ENCODE data around the gene PRUNE2.

Gene PRUNE2

DNA sequence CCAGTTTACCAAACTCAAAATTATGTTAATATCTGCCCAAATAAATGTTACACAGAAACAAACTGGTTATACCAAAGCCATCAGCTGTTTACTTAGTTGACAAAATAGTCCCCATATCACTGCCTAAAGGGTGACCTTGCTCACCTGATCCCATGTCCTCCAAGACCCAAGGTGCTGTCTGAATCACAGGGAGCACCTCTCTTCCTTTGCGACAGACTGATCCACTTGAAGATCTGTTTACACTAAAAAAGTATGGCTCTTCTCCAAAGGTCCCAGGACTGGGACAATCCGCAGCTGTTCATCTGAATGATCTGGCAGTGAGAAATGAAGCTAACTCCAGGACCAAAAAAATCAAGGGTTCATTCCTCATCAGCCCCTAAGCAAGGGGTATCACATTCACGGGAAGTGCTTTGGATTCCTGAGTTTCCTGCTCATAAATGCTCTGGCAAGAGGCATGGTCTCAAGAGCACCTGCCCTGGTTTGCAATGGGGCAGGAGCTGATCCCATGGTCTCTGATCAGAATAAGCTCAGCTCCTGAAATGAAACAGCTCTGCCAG is 5.0 kb downstream of the PRUNE2 start:
- FAIRE-seq (no peak), DNase-seq (ENCODE audit: insufficient read length, low spot score) (no peak)

DNA sequence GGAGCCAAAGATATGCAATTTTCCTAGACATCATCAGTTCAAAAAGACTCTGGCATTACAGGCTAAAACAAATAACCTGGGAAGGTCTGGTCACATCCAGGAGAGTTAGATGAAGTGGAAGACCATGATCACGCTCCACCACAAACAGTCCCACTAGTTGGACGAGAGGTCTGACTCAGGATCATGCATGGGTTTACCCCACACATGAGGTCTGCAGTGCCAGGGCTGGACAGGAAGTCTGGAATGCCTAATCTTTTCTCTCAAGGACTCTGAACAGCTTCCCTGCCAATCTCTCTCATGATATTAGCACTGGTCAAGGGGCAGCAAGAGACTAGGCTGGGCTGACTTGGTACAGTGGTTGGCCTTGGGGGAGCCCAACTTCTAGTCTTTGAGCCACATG is 7.1 kb downstream of the PRUNE2 start:
- DNase-seq (ENCODE audit: insufficient read length, low spot score) = no peak
- no peak for FAIRE-seq

DNA sequence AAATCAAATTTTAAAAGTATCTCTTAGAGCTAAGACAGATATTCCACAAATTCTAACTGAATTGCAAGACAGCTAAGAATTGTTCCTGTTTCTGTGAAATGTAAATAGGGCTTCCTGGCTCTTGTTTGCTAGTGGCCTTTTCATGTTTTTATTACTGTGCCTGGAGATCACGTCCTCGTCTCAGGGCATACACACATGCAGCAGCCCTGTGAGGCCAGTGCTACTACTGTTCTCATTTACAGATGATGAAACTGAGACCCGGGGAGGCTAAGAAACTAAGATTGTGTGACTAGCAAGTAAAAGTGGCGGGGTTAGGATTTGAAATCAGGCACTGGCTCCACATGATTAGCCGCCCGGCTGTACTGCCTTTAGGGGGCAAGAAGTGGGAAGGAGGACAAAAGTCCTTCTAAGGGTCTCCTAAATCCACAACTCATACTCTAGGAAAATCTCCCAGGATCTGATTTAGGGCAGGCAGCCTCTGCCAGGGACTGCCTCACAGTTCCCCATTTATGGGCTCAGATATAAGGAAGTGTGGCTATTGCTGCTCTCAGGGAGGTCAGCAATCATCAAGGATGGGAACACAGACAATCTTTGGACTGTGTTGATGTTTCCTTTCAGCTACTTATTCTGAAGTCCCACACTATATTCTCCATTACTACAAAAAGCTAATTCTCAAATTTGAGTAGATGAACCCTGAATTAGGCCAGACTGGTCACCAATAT is 7.9 kb downstream of the PRUNE2 start:
- FAIRE-seq (no peak), DNase-seq (ENCODE audit: insufficient read length, low spot score) (no peak)

DNA sequence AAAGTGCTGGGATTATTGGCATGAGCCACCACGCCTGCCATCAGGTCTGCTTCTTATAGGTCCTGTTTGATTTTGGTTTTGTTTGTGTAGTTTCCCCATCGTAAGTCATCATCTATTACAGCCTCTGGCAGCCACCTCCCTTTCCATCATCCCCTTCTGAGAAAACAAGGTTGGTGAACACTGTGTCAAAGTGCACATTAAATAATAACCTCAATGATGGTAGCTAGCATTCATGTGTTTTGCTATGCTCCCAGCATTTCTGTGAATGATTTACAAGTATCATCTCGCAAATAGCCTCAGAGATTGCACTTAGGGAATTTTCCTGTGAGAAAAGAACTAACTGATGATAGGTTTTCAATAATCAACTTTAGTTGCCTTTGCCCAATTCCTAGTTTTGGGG is 9.9 kb downstream of the PRUNE2 start:
- no peak for DNase-seq (ENCODE audit: insufficient read length, low spot score)
- no peak for FAIRE-seq

DNA sequence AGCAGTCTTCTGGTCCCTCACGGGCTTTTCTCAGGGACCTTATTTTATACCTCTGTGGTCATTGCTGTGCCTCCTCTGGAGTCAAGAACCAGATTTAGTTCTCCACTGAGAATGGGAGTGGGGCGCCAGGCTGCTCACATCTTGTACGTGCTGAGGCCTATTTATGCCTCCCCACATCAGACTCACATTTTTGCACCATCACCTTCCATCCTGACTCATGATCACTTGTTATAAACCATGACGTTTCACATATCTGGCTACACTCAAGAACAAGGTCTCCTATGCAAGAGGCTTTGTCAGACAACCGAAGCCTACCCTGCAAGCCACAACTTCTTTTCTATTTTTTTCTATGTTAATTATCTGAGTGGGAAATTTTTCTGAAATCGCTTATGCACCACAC is 10.7 kb downstream of the PRUNE2 start:
- no peak for DNase-seq (ENCODE audit: insufficient read length, low spot score)

DNA sequence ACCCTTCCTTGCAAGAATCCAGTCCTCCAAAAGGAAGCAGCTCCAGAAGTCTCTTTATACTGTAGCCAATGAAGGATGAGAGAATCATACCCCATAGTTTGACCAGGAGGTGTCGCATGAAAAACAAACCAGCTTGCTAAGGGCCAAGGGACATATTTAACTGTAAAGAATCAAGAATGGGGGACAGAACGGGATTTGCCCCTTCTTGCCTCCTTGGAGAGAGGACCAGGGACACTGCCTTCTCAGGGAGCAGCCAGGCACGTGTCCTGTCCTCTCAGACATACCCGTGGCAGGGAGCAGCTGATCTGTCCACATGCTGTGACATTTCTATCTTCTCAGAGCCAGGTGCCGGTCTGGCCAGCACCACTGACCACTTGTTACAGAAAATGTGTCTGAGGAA is 11.7 kb downstream of the PRUNE2 start:
- FAIRE-seq (no peak), DNase-seq (ENCODE audit: insufficient read length, low spot score) (no peak)

More for the DNA sequence above, 10.7 kb downstream of the PRUNE2 start:
- no peak for FAIRE-seq

DNA sequence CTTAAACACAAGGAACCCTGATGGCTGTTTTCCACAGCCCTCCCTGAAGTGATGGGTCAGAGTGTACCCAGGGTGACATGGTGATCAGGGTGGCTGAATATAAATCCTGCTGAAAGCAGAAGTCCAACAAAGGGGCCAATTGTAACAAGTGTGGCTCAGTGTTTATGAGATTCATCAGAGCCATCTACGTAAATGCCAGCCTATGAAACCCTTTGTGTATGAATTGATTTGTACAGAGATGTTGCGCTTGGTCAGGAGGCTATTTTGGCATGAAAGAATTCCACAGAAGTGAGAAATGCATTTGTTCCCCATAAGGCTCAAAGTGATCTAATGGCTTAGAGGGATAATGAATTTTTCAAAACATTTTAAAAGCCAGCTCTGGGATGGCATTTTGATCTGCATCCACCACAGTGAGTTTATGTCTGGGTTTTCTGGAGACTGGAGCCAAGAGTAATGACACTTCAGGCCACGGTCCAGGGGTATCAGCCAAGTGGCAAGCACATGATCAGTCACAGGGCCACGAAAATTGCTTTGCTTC is 12.4 kb downstream of the PRUNE2 start:
- DNase-seq (ENCODE audit: insufficient read length, low spot score) (no peak), FAIRE-seq (no peak)

DNA sequence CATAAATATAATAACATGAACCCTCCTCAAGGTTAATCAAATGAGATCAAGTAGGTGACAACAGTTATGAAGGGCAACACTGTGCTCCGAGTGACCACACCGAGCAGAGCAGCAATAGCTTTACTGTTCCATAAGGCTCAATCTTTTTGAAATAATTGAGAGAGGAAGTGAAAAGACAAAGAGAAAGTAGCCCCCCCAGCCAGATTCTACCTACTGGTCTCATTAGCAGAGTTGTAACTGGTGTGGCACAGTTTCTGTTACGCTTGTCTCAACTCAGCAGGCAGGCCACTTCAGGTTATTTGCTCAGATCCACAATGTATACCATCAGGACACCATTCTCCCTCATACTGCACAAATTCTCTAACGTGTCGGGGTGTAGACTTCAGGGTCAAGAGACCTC is 14.0 kb downstream of the PRUNE2 start:
- FAIRE-seq (no peak), DNase-seq (ENCODE audit: insufficient read length, low spot score) (no peak)

DNA sequence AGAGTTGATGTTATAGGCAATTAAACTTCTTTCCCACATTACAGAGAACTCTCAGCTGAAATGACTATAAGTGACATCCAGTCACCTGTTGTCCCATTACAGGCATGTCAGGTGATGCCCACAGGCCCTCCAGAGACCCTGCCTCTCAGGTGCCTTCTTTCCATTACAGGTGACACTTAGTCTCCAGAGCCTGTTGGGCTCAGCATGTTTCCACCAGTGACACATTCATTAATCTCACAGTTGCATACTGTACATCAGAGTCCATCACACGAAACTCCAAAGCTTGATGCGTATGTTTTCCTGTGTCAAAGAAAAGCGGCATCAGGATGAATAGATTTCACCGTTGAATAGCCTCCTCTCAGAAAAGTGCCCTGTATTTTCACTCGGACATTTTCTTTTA is 14.6 kb downstream of the PRUNE2 start:
- FAIRE-seq = no peak
- DNase-seq (ENCODE audit: insufficient read length, low spot score) = no peak

DNA sequence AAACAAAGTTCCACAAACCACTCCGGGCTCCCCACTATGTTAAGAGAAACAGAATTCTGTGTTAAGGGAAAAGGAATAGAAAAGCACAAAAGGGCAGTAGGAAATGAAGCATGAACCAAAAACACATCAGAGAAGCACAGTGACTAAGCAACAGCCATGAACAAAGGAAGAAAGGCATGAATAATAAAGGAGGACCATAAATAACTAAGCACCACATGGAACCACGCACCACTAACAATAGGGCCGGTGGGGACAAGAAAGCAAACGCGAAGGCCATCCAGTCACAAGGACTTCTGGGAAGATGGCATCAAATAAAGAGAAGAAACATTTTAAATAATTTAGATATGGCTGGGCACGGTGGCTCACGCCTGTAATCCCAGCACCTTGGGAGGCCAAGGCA is 18.0 kb downstream of the PRUNE2 start:
- FAIRE-seq = no peak
- no peak for DNase-seq (ENCODE audit: insufficient read length, low spot score)

DNA sequence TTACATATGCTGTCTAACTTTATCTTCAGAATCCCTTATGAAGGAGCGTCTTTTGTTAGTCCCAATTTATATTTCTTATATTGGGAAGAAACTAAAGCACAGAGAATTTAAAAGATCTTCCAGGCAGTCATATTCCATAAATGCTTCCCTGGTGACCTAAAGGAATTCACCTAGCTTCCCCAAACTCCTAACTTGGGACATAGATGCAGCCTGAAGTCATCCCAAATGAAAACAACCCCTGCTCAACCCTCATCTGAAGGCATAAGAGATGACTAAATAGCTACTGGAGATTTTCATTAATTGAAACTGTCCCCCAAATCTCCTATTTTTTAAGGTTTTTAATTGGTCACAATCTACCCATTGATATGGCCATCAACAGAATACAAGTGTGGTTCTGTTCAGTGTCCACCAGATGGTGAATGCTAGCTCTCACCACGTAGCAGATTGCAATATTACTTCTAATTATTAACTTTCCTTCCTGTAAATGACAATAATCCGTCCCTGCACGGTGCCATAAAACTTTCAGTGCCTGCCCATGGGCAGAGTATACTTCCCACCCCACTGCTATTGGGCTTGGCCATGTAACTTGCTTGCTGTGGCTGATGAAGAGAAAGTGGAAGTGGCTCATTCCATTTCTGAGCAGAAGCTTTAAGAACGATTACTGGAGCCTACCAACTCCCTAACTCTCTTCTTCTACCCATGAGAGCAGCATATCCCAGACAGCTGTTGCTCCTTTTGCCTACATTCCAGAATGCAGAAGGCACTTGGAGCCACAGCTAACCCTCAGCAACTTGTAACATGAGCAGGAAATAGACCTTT is 18.7 kb downstream of the PRUNE2 start:
- DNase-seq (ENCODE audit: insufficient read length, low spot score) = no peak

DNA sequence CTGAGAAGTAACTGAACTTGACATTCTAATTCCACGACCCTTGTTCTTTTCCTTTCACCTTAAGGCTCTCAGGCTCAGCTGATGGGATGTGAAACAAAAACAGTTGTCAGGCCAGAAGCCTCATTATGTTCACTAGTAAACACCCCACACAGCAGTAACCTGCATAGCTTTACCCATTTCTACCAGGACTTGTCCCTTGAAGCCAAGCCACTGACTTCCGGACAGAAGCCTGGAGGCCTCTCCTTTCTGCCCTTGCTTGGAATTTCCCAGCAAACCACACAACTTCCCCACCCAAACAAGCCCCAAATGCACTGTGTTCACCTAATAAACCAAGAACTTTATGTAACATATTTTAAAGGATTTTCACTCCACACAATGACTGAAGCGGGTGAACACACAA is 19.6 kb downstream of the PRUNE2 start:
- no peak for FAIRE-seq
- no peak for DNase-seq (ENCODE audit: insufficient read length, low spot score)

More for the DNA sequence above, 18.7 kb downstream of the PRUNE2 start:
- FAIRE-seq = no peak

DNA sequence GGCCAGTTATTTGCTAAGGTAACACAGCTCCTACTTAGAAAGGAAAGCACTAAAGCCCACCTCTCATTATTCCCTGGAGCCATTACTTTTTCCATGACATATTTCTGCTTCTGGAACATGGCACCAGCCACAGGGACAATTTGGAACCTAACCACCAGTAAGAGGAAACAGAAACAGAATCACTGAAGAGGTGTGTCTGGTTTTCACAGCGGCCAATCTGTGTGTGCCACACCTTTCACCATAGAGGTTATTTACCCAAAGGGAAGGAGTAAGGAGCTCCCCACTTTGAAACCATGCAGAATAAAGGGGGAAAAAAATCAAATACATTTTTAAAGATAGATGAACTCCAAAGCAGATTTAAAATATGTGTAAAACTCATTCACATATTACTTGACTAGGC is 21.1 kb downstream of the PRUNE2 start:
- no peak for DNase-seq (ENCODE audit: insufficient read length, low spot score)
- FAIRE-seq = no peak

DNA sequence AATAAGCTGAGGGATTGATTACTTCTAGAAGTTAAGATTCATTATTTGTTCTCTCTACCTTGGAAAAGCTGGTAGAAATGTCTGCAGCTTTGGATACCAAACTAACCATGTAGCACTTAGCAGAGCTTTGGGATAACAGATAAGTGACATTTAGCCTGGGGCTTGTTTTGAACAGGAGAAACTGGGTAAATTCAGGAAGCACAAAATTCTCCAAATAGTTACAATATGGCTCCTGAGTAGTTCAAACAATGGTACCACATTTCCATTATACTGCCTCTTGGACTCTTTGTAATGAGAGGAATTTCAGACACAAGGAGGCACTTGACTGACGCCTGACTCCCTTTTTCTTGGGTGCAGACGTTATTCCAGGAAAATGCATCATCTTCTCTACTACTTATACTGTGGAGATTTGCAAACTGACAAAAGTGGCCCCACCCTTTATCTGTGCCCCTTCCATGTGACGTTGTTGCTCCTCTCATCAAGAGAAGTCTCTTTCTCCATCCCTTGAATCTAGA is 22.5 kb downstream of the PRUNE2 start:
- FAIRE-seq (no peak), DNase-seq (ENCODE audit: insufficient read length, low spot score) (no peak)

DNA sequence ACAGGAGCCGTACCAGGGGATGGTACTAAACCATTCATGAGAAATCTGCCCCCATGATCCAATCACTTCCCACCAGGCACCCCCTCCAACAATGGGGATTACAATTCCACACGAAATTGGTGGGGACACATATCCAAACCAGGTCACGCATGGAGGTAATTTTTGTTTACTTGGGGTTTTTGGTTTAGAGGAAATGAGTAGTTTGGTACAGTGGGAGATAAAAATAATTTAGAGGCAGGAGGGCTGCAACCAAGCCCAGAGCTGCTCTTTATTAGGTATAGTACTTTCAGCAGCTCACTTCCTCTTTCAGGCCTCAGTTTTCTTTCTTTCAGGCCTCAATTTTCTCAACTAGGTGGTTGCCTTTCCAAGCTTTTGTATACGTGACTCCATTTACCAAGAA is 23.2 kb downstream of the PRUNE2 start:
- DNase-seq (ENCODE audit: insufficient read length, low spot score) (no peak), FAIRE-seq (no peak)

DNA sequence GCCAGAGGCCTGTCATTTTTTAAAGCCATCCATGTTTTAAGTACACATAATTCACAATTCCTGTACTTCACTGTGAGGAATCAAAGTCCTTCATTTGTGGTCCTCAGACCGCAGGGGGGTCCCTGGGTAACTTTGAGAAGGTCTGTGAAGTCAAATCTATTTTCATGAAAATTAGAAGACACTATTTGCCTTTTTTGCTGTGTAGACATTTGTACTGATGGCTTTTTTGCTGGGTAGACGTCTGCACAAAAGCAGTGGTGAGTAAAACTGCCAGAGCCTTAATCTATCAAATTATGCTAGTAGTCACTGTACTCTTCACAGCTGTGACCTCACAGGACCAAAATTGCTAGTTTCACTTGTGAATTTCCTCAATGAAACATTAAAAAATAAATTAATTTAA is 25.7 kb downstream of the PRUNE2 start:
- DNase-seq (ENCODE audit: insufficient read length, low spot score) = no peak
- no peak for FAIRE-seq

DNA sequence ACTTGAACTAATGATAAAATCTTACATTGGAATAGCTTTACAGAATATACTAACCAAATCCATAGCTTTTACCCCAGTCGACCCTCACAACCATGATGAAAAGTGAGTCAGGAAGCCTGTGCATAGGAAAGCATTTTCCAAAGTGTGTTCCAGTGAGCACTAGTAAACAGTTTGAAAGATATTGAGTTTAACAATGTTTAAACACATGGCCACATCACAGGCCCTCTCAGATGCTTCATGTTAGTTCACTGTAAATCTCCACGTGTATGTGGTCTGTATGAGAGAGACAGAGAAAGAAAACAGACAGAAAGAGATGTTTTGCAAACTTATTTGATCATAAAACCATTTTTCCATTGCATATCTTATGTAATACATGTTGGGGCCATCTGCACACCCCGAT is 27.0 kb downstream of the PRUNE2 start:
- DNase-seq (ENCODE audit: insufficient read length, low spot score) = no peak
- no peak for FAIRE-seq

DNA sequence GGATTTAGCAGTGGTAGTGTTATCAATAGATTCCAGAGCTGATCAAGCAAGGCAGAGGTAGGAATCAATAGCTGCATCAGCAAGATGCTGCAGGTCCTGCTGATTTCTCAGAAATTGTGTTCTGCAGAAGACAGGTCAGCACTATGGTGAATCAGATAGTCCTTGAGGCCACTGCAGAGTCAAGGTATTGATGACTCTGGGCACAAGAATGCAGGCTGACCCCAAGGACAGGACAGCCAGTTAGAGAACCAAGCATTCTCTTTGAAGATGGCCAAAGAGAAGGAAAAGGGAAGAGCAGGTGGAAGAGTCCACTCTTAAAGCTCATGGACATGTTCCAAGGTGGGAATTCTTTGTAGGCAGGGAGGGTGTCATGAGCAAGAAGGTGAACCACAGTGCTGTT is 28.0 kb downstream of the PRUNE2 start:
- FAIRE-seq (no peak), DNase-seq (ENCODE audit: insufficient read length, low spot score) (no peak)

DNA sequence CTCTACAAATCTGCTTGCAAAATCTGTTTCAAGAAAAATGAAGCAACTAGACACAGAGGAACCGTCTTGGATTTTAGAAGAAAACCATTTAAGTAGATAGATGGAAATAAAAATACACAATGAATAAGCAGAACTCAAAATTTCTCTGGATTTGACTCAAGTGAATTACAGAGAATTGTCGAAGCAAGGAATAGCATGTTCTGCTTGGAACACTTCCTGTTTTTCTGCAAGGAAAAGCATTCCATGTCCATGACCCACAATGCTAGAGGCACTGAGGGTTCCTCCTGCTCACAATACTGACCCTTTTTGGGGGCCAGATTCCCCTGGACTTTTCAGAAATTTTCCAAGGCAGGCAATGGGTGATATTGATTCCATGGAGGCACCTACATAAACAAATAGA is 29.8 kb downstream of the PRUNE2 start:
- DNase-seq (ENCODE audit: insufficient read length, low spot score) (no peak), FAIRE-seq (no peak)

DNA sequence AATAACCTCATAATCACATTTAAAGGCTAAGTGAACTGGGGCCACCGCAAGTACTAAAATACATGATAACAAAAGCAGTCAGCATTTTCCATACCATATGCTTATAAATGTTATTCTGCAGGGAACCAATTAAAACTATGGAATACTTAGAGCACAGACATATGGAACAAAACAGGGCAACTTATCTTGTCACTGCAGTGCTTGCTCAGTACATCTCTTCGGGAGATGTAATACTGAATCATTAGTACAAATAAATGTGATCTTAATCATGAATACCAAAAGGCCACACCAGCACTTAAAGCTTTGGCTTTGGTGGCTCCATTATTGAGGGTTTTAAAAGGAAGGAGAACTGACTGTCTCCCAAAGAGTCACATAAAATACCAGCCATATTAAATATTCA is 32.1 kb downstream of the PRUNE2 start:
- no peak for FAIRE-seq

DNA sequence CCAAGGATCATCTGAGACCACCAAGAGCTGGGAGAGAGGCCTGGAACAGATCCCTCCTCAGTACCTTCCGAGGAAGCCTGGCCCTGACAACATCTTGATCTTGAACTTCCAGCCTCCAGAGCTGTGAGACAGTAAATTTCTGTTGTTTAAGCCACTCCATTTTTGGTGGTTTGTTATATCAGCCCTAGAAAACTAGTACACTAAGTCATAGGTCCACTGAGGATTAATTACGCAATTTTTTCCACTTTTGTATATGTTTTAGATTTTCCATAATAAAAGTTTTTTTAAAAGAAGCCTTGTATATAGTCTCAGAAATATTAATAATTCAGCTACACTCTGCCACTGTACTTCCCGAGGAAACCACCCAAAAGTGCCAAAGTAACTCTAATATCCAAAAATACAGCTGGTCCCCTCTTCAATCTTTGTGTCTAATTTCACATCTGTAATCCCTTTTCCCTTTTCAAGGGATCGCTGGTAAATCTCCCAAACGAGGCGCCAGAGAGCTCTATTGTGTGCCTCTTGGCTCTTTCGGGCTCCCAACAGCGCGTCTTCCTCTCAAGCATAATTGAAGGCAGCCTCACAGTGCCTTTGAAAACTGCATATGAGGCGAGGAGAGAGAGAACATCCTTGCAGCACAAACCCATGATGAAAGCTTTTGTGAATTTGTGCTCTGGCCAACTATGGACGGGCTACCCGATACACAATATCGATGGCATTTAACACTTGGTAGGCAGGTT is 32.7 kb downstream of the PRUNE2 start:
- DNase-seq (ENCODE audit: insufficient read length, low spot score) = no peak
- no peak for FAIRE-seq

More for the DNA sequence above, 32.1 kb downstream of the PRUNE2 start:
- no peak for DNase-seq (ENCODE audit: insufficient read length, low spot score)
